Lower leg skin (tissue), 4 donors: ENCODE data around the gene ST6GALNAC3. TPM values are rescaled to one million over a fixed set of nuclear protein-coding genes. Genes with fewer than 3 reads are reported as not detected.
"Not testable (repeated sequence)": the region's sequence is repeated elsewhere in the genome, so short reads cannot be mapped to it uniquely, and the experiment has no call there.

Experiments
- DNase-seq, 2 donors: peaks; one replicate each; pipeline ENCODE4 v3.0.0-alpha.2; 2019; ENCODE audit warnings: low spot score in 2 of 2
- H3K4me3 ChIP-seq: fragments of 200-600 bp; sonication (generic); 2 replicates; pipeline ENCODE4 v1.5.1; 2017; ENCODE audit warnings: mild to moderate bottlenecking, low read depth; ENCODE audit not compliant: poor library complexity, severe bottlenecking
- CTCF ChIP-seq, 3 donors: fragments of 450-650 bp; IDR thresholded peaks; one replicate each; pipeline ENCODE4 v1.5.1; 2016; ENCODE audit warnings: antibody characterized with exemption in 3 of 3, mild to moderate bottlenecking in 3 of 3, moderate library complexity in 2 of 3
- POLR2A ChIP-seq, 2 donors: fragments of 450-650 bp; IDR thresholded peaks; one replicate each; pipeline ENCODE4 v1.6.1; 2016 to 2017; ENCODE audit warnings: antibody characterized with exemption in 2 of 2, mild to moderate bottlenecking in 1 of 2, moderate library complexity in 1 of 2
- WGBS, 2 donors: methylation state at CpG; one replicate each; pipeline ENCODE4 v1.1.5; 2018; 5-methylcytosine and 5-hydroxymethylcytosine counted together
- intact Hi-C: fragments of 100-400 bp; cut with DNase I; formaldehyde crosslinking; loops from one replicate; pipeline ENCODE4 v1.15.0; 2023; ENCODE audit warnings: low total_unique reads
- total RNA-seq, 4 donors: library from RNA; depleted of rRNA; stranded (reverse); fragments of >200 nt; gene quantifications; one replicate each; pipeline ENCODE4 v1.1.0, GENCODE V29; 2016

ST6GALNAC3 gene
- total RNA-seq, 4 donors from 2014 or later, result 1.5 to 3.8 (median 3.0) TPM

- 51 to 53% methylated on average over 2 of the region's 2 CpGs for WGBS, 2 donors
- no peak for DNase-seq
- no peak overlapping the region for H3K4me3 ChIP-seq
- no peak for TF ChIP-seq CTCF (IDR thresholded peaks at IDR 0.05)
- intact Hi-C loops, result no loop called here
Measured at GRCh38 chr1:76109901-76110560, 35.5 kb downstream of the ST6GALNAC3 start.

GRCh38 chr1:76110666-76111065 lies 36.1 kb downstream of the ST6GALNAC3 start:
- 51 to 57% methylated on average over 1 of the region's 1 CpG for WGBS, 2 donors

GRCh38 chr1:76112321-76112720 lies 37.8 kb downstream of the ST6GALNAC3 start:
- intact Hi-C loops, H3K4me3 ChIP-seq, DNase-seq: not testable (repeated sequence)
- WGBS, 2 donors, result 93 to 97% methylated on average over 20 to 22 of the region's 35 CpGs

More at GRCh38 chr1:76110666-76111065, 36.1 kb downstream of the ST6GALNAC3 start:
- no peak for TF ChIP-seq CTCF (IDR thresholded peaks at IDR 0.05)
- TF ChIP-seq POLR2A (IDR thresholded peaks at IDR 0.05), result no peak
- no peak overlapping the region for H3K4me3 ChIP-seq
- intact Hi-C loops, result no loop called here
- no peak for DNase-seq

GRCh38 chr1:76113446-76113845 lies 38.9 kb downstream of the ST6GALNAC3 start:
- DNase-seq, result no peak
- TF ChIP-seq CTCF (IDR thresholded peaks at IDR 0.05) (no peak), POLR2A (IDR thresholded peaks at IDR 0.05) (no peak)
- intact Hi-C loops, result no loop called here
- no peak overlapping the region for H3K4me3 ChIP-seq

GRCh38 chr1:76115171-76115570 lies 40.6 kb downstream of the ST6GALNAC3 start:
- TF ChIP-seq CTCF (IDR thresholded peaks at IDR 0.05), result no peak
- TF ChIP-seq POLR2A (IDR thresholded peaks at IDR 0.05), result no peak
- intact Hi-C loops, result no loop called here
- 67 to 72% methylated on average over 2 of the region's 2 CpGs for WGBS, 2 donors
- H3K4me3 ChIP-seq, result no peak overlapping the region
- DNase-seq, result no peak

- no peak overlapping the region for H3K4me3 ChIP-seq
- DNase-seq, result no peak
- intact Hi-C loops, result no loop called here
- WGBS, 2 donors, result 68 to 72% methylated on average over 5 of the region's 5 CpGs
- TF ChIP-seq POLR2A (IDR thresholded peaks at IDR 0.05), result no peak
- TF ChIP-seq CTCF (IDR thresholded peaks at IDR 0.05), result no peak
Measured at GRCh38 chr1:76121850-76122249, 47.3 kb downstream of the ST6GALNAC3 start.
